Measurements from ENCODE around the gene MS4A8.

The MS4A8 gene

GRCh38 chr11:60719391-60719790 lies 20.0 kb downstream of the MS4A8 start:
- H3K36me3 ChIP-seq (ENCODE audit: control insufficient read depth in 5 of 5, insufficient read depth in 5 of 5, low read length in 5 of 5): no peaks in the 10 kb centered on the region
- H3K4me3 ChIP-seq (ENCODE audit: low read depth in 1 of 5, low read length in 5 of 5): no peak overlapping the region
- no peak overlapping the region for H3K27ac ChIP-seq (ENCODE audit: low read depth, low read length)
- no peak overlapping the region for H3K9ac ChIP-seq (ENCODE audit: low read length in 5 of 5)
- no peaks in the 10 kb centered on the region for H3K27me3 ChIP-seq (ENCODE audit: control insufficient read depth in 5 of 5, insufficient read depth in 4 of 5, low read length in 5 of 5)
- peaks cover 0 to 11% (median 4%) of the 10 kb centered on the region in 5 donors for H3K9me3 ChIP-seq (ENCODE audit: control insufficient read depth in 5 of 5, low read length in 5 of 5)
- H3K4me1 ChIP-seq (ENCODE audit: control insufficient read depth in 5 of 5, insufficient read depth in 5 of 5, low read length in 5 of 5): no peaks in the 10 kb centered on the region

GRCh38 chr11:60720460-60720859 lies 21.0 kb downstream of the MS4A8 start:
- Histone ChIP-seq H3K27ac (ENCODE audit: low read depth, low read length) (no peak overlapping the region), H3K4me3 (ENCODE audit: low read depth in 1 of 5, low read length in 5 of 5) (no peak overlapping the region), H3K4me1 (ENCODE audit: control insufficient read depth in 5 of 5, insufficient read depth in 5 of 5, low read length in 5 of 5) (no peaks in the 10 kb centered on the region)

GRCh38 chr11:60724420-60724819 lies 25.0 kb downstream of the MS4A8 start, which contains the start of gene MS4A18:
Gene MS4A18 (plus strand): TSS chr11:60724720.
- Histone ChIP-seq H3K4me1 (ENCODE audit: control insufficient read depth in 5 of 5, insufficient read depth in 5 of 5, low read length in 5 of 5) (no peaks in the 10 kb centered on the region), H3K36me3 (ENCODE audit: control insufficient read depth in 5 of 5, insufficient read depth in 5 of 5, low read length in 5 of 5) (no peaks in the 10 kb centered on the region), H3K9me3 (ENCODE audit: control insufficient read depth in 5 of 5, low read length in 5 of 5) (no peaks in the 10 kb centered on the region), H3K27ac (ENCODE audit: low read depth, low read length) (no peak within 1 kb of the TSS), H3K9ac (ENCODE audit: low read length in 5 of 5) (no peak within 1 kb of the TSS), H3K4me3 (ENCODE audit: low read depth in 1 of 5, low read length in 5 of 5) (no peak within 1 kb of the TSS), H3K27me3 (ENCODE audit: control insufficient read depth in 5 of 5, insufficient read depth in 4 of 5, low read length in 5 of 5) (no peaks in the 10 kb centered on the region)

More at GRCh38 chr11:60720460-60720859, 21.0 kb downstream of the MS4A8 start:
- H3K27me3 ChIP-seq (ENCODE audit: control insufficient read depth in 5 of 5, insufficient read depth in 4 of 5, low read length in 5 of 5): no peaks in the 10 kb centered on the region
- no peaks in the 10 kb centered on the region for H3K36me3 ChIP-seq (ENCODE audit: control insufficient read depth in 5 of 5, insufficient read depth in 5 of 5, low read length in 5 of 5)
- H3K9ac ChIP-seq (ENCODE audit: low read length in 5 of 5): no peak overlapping the region
- peaks cover 0 to 11% (median 4%) of the 10 kb centered on the region in 5 donors for H3K9me3 ChIP-seq (ENCODE audit: control insufficient read depth in 5 of 5, low read length in 5 of 5)

- Histone ChIP-seq H3K9me3 (ENCODE audit: control insufficient read depth in 5 of 5, low read length in 5 of 5) (no peaks in the 10 kb centered on the region), H3K27me3 (ENCODE audit: control insufficient read depth in 5 of 5, insufficient read depth in 4 of 5, low read length in 5 of 5) (no peaks in the 10 kb centered on the region), H3K27ac (ENCODE audit: low read depth, low read length) (no peak overlapping the region), H3K4me1 (ENCODE audit: control insufficient read depth in 5 of 5, insufficient read depth in 5 of 5, low read length in 5 of 5) (no peaks in the 10 kb centered on the region), H3K4me3 (ENCODE audit: low read depth in 1 of 5, low read length in 5 of 5) (no peak overlapping the region), H3K9ac (ENCODE audit: low read length in 5 of 5) (no peak overlapping the region), H3K36me3 (ENCODE audit: control insufficient read depth in 5 of 5, insufficient read depth in 5 of 5, low read length in 5 of 5) (no peaks in the 10 kb centered on the region)
These were observed 26.2 kb downstream of the MS4A8 start for GRCh38 chr11:60725592-60725991.

GRCh38 chr11:60731586-60731985 lies 32.2 kb downstream of the MS4A8 start:
- H3K4me1 ChIP-seq (ENCODE audit: control insufficient read depth in 5 of 5, insufficient read depth in 5 of 5, low read length in 5 of 5): no peaks in the 10 kb centered on the region
- no peaks in the 10 kb centered on the region for H3K36me3 ChIP-seq (ENCODE audit: control insufficient read depth in 5 of 5, insufficient read depth in 5 of 5, low read length in 5 of 5)
- no peak overlapping the region for H3K9ac ChIP-seq (ENCODE audit: low read length in 5 of 5)
- H3K9me3 ChIP-seq (ENCODE audit: control insufficient read depth in 5 of 5, low read length in 5 of 5): no peaks in the 10 kb centered on the region
- peaks cover 0 to 3% (median 0%) of the 10 kb centered on the region in 5 donors for H3K27me3 ChIP-seq (ENCODE audit: control insufficient read depth in 5 of 5, insufficient read depth in 4 of 5, low read length in 5 of 5)
- no peak overlapping the region for H3K27ac ChIP-seq (ENCODE audit: low read depth, low read length)
- H3K4me3 ChIP-seq (ENCODE audit: low read depth in 1 of 5, low read length in 5 of 5): no peak overlapping the region

- Histone ChIP-seq H3K36me3 (ENCODE audit: control insufficient read depth in 5 of 5, insufficient read depth in 5 of 5, low read length in 5 of 5) (no peaks in the 10 kb centered on the region), H3K4me1 (ENCODE audit: control insufficient read depth in 5 of 5, insufficient read depth in 5 of 5, low read length in 5 of 5) (no peaks in the 10 kb centered on the region), H3K27ac (ENCODE audit: low read depth, low read length) (no peak overlapping the region), H3K9ac (ENCODE audit: low read length in 5 of 5) (no peak overlapping the region), H3K27me3 (ENCODE audit: control insufficient read depth in 5 of 5, insufficient read depth in 4 of 5, low read length in 5 of 5) (peaks cover 0 to 6% (median 3%) of the 10 kb centered on the region in 5 donors), H3K4me3 (ENCODE audit: low read depth in 1 of 5, low read length in 5 of 5) (no peak overlapping the region), H3K9me3 (ENCODE audit: control insufficient read depth in 5 of 5, low read length in 5 of 5) (no peaks in the 10 kb centered on the region)
These were observed 34.9 kb downstream of the MS4A8 start for GRCh38 chr11:60734279-60734678.

- Histone ChIP-seq H3K27ac (ENCODE audit: low read depth, low read length) (no peak overlapping the region), H3K27me3 (ENCODE audit: control insufficient read depth in 5 of 5, insufficient read depth in 4 of 5, low read length in 5 of 5) (peaks cover 3 to 15% (median 4%) of the 10 kb centered on the region in 5 donors), H3K9ac (ENCODE audit: low read length in 5 of 5) (no peak overlapping the region), H3K9me3 (ENCODE audit: control insufficient read depth in 5 of 5, low read length in 5 of 5) (peaks cover 0 to 14% (median 8%) of the 10 kb centered on the region in 5 donors), H3K4me1 (ENCODE audit: control insufficient read depth in 5 of 5, insufficient read depth in 5 of 5, low read length in 5 of 5) (no peaks in the 10 kb centered on the region), H3K4me3 (ENCODE audit: low read depth in 1 of 5, low read length in 5 of 5) (no peak overlapping the region), H3K36me3 (ENCODE audit: control insufficient read depth in 5 of 5, insufficient read depth in 5 of 5, low read length in 5 of 5) (no peaks in the 10 kb centered on the region)
These were observed 39.7 kb downstream of the MS4A8 start for GRCh38 chr11:60739114-60739513.

GRCh38 chr11:60740573-60740972 lies 41.2 kb downstream of the MS4A8 start:
- Histone ChIP-seq H3K9ac (ENCODE audit: low read length in 5 of 5) (no peak overlapping the region), H3K27me3 (ENCODE audit: control insufficient read depth in 5 of 5, insufficient read depth in 4 of 5, low read length in 5 of 5) (peaks cover 3 to 15% (median 4%) of the 10 kb centered on the region in 5 donors), H3K27ac (ENCODE audit: low read depth, low read length) (no peak overlapping the region), H3K36me3 (ENCODE audit: control insufficient read depth in 5 of 5, insufficient read depth in 5 of 5, low read length in 5 of 5) (no peaks in the 10 kb centered on the region), H3K4me3 (ENCODE audit: low read depth in 1 of 5, low read length in 5 of 5) (no peak overlapping the region), H3K4me1 (ENCODE audit: control insufficient read depth in 5 of 5, insufficient read depth in 5 of 5, low read length in 5 of 5) (no peaks in the 10 kb centered on the region), H3K9me3 (ENCODE audit: control insufficient read depth in 5 of 5, low read length in 5 of 5) (peaks cover 0 to 14% (median 8%) of the 10 kb centered on the region in 5 donors)

GRCh38 chr11:60741421-60741820 lies 42.0 kb downstream of the MS4A8 start:
- H3K4me1 ChIP-seq (ENCODE audit: control insufficient read depth in 5 of 5, insufficient read depth in 5 of 5, low read length in 5 of 5): no peaks in the 10 kb centered on the region
- H3K4me3 ChIP-seq (ENCODE audit: low read depth in 1 of 5, low read length in 5 of 5): no peak overlapping the region
- H3K27ac ChIP-seq (ENCODE audit: low read depth, low read length): no peak overlapping the region
- H3K27me3 ChIP-seq (ENCODE audit: control insufficient read depth in 5 of 5, insufficient read depth in 4 of 5, low read length in 5 of 5): peaks cover 3 to 15% (median 4%) of the 10 kb centered on the region in 5 donors
- no peak overlapping the region for H3K9ac ChIP-seq (ENCODE audit: low read length in 5 of 5)
- peaks cover 0 to 14% (median 8%) of the 10 kb centered on the region in 5 donors for H3K9me3 ChIP-seq (ENCODE audit: control insufficient read depth in 5 of 5, low read length in 5 of 5)
- H3K36me3 ChIP-seq (ENCODE audit: control insufficient read depth in 5 of 5, insufficient read depth in 5 of 5, low read length in 5 of 5): no peaks in the 10 kb centered on the region

- no peak overlapping the region for H3K27ac ChIP-seq (ENCODE audit: low read depth, low read length)
These were observed 43.6 kb downstream of the MS4A8 start for GRCh38 chr11:60743058-60743457.

More at GRCh38 chr11:60743058-60743457, 43.6 kb downstream of the MS4A8 start:
- peaks cover 3 to 9% (median 3%) of the 10 kb centered on the region in 5 donors for H3K27me3 ChIP-seq (ENCODE audit: control insufficient read depth in 5 of 5, insufficient read depth in 4 of 5, low read length in 5 of 5)
- H3K9me3 ChIP-seq (ENCODE audit: control insufficient read depth in 5 of 5, low read length in 5 of 5): peaks cover 0 to 14% (median 8%) of the 10 kb centered on the region in 5 donors
- peaks cover 0 to 4% (median 0%) of the 10 kb centered on the region in 5 donors for H3K4me1 ChIP-seq (ENCODE audit: control insufficient read depth in 5 of 5, insufficient read depth in 5 of 5, low read length in 5 of 5)
- no peak overlapping the region for H3K9ac ChIP-seq (ENCODE audit: low read length in 5 of 5)
- H3K36me3 ChIP-seq (ENCODE audit: control insufficient read depth in 5 of 5, insufficient read depth in 5 of 5, low read length in 5 of 5): no peaks in the 10 kb centered on the region
- no peak overlapping the region for H3K4me3 ChIP-seq (ENCODE audit: low read depth in 1 of 5, low read length in 5 of 5)
